Measurements from ENCODE around the gene ZNF189.

DNA sequence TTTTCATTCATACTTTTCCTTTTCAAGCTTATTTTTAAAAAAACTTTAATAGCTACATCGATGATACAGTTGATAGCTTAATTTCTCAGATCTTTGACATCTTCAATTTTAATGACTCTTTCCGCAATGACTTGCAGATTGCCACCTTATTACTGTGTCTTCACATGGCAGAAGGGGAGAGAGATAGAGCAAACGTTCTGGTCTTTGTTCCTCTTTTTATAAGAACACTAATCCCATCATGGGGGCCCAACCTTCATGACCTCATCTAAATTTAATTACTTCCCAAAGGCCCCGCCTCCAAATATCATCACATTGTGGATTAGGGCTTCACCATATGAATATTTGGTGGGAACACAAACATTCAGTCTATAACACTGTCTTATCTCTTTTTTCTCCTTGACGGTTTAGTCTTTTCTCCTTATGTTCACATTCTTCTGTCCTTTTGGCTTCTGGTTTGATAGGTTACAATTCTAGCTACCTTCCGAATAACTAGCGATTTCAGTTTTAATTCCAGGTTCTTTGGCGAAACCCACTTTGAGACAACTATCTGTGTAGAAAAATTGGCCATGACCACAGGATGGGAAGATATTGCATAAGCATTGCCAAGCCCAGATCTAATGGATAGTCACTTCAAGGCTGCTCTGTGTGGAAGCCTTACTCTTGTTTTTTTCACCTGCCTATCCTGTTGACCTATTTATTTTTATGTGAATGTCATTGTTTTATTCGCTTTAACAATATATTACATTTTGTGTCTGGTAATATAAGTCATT lies 5.0 kb downstream of the ZNF189 start:
- TF ChIP-seq CTCF (IDR thresholded peaks at IDR 0.05): no peak
- no peak for TF ChIP-seq POLR2A (IDR thresholded peaks at IDR 0.05)

All from adrenal gland (tissue), 5 donors.